NCI-H2081 (cell line): Measurements from ENCODE around the gene FTCD.

Experiments used
- DNase-seq, 2 experiments: peaks; one replicate each; lab custom pipeline; 2025; lab: John Stamatoyannopoulos, UW

FTCD gene

DNA sequence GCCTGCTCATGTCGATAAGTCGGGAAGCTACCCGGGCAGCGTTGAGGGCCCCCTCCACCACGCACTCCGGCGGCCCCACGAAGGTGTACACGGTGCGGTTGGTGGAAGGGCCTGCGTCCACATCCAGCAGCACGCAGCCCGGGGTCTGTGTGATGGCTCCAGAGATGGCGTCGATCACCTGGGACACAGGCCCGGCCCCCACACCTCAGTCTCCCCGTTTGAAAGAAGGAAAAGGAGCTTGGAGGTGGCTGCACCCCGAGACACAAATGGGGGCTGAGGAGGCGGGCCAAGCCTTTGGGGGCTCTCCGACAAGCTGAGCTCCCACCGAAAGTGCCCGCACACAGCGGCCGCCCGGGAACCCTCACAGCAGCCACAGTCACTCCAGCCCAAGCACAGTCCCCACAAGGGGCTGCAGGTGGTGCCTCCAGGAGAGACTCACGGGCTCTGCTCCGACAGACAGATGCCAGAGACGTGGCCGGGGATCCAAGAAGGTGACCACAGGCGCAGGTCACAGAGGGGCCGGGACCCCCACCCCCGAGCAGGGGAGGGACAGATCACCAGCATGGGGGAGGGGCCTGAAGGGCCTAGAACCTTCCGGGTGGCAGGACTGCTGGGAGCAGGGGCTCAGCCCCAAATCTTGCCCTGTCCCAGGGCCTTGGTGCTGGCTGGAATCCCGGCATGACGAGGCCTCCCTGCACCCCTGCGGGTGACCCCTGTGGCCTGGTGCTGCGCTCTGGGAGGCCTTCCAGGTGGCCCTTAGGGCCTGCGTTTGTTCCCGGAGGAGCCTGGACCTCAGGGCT, 1.0 kb downstream of the FTCD start:
- no peak for DNase-seq

DNA sequence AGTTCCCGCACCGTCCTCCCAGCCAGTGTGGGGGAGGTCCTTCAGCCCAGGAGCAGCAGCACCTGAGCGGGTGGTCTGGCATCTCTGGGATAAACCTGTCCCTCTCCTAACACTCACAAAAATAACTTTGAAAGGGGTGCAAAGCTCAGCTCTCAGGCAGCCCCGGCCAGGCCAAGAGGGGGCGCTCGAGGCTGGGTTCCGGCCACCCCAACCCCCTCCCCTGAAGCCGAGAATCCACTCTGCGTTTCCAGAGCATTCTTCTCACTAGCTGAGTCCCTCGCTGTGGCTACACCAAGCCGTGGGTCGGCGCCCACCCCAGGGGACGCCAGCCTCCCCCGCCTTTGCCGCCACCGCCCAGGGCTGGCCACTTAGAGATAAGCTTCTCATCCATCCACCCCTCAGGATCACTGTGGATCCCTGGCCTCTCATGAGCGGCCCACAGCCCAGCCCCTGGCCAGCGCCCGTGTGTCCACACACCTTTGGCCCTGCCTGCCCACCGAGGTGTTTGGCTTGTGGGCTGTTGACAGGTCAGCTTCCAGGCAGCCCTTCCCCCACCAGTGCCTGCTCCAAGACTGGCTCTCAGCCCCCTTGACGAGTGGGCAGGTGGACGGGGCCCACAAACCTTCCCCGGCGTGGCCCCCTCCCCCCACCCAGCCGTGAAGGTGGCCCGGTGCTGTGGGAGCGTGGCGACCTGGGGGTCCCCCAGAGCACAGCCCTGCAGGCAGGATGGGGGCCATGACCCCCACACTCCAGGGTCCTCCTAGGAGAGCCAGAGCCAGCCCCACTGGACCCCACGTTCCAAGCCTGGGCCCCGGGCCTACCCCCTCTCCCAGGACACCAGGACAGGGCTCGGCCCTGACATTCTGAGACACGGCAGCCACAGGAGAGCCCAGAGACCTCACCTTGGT, 1.9 kb downstream of the FTCD start:
- DNase-seq, result no peak

DNA sequence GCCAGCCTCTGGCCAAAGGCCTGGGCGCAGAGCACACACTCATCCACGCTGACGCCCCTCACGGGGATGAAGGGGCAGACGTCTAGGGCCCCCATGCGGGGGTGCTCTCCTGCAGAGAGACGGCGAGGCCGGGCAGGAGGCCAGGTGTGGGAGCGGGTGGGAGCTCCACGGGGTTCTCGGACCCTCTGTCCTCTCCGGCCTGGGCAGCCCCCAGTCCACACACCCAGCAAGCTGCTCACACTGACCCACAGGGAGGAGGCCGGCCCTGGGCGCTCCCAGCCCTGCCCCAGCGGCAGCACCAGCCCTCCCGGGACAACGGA, 2.5 kb downstream of the FTCD start:
- DNase-seq, result no peak

DNA sequence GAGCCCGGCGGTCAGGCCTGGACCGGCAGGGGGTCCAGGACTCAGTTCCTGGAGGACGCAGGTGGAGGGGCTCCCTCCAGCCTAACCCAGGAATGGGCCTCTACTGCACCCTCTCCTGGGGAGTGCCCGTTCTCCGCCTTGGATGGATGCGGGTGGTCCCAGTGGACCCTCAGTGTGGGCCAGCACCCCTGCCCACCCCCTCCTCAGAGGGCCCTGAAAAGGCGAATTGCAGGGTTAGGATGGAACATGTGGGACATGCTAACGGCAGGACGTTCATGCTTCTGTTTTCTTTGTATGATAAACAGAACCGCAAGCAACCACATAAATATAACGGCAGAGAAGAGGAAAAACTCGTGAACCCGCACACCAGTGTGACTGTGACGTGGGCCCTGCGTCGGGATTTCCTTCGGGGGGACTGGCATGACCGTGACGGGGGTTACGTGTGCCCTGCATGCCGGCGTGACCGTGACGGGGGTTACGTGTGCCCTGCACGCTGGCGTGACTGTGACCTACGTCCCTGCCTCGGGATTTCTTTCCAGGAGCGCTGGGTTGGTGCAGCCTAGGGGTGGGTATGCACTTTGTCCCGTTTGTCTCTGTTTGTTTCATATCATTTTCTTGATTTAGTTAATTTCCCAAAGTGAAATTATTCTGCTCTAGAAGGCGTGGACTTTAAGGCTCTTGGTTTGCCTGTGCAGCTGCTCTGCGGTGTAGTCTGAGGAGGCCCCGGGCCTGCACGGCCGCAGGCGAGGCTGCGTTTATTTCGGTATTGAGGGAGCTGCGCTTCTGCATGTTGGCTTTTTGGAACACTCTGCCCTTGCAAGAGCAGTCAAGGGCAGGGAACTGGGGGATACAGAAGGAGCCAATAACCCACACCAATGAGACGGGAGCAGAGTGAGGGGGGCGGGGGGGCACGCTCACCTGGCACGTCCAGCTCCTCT, 3.1 kb downstream of the FTCD start:
- DNase-seq, result no peak

DNA sequence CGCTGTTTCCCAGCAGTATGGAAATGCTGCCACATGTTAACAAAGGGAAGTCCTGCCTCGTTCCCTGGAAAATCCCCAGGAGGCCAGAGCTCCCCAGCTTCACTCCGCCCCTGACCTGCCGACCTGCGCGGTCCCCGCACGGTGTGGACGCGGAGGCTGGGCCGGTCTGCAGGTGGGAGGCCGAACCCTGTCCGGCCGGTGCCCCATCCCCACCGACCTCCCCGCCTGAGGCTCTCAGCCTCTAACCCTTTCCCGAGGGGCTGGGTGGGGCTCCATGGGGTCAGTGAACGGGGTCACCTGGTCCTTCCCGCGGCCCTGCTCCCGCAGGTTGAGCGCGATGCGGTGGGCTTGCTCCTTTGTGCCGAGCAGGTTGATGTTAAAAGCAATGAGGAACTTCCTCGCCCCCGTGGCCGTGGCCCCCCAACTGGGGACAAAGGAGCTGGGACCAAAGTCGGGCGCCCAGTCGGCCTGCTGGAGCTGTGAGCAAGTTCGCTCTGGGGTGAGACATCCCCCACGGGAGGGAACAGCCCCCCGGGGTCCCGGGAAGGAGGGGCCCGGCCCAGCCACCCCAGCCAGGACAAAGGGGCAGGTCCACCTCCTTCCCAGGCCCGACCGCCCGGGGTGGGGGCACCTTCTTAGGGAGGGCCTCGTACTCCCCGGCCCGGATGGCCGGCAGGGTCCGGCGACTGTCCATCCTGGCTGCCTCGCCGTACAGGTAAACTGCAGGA, 4.0 kb downstream of the FTCD start:
- DNase-seq, result no peak

DNA sequence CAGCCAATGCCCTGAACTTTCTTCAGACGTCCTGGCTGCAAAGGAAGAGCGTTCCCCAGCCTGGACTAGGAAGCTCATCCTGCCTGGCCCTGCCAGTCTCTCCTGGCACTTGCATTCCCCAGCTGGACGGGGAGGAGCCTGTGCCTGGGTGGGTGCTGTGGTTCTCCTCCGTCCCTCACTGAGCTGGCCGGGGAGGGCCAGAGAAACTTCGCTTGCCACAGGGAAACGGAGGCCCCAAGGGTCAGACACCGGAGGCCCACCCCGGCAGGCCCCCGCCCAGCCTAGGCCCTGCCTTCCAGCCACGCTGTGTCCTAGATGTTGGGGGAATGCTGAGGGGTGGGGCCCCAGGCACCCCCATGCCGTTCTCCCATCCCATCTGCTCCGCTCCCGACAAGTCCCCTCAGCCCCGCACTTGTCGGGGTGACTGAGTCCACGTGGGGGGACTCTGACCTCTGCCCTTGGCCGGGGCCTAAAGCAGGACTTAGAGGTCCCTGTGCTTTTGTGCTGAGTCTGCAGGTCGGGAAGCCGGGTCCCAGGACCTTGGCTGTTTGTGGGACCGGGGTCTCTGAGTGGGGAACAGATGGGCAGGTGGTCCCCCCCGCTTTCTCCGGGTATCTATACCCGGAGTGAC, 4.8 kb downstream of the FTCD start:
- no peak for DNase-seq

DNA sequence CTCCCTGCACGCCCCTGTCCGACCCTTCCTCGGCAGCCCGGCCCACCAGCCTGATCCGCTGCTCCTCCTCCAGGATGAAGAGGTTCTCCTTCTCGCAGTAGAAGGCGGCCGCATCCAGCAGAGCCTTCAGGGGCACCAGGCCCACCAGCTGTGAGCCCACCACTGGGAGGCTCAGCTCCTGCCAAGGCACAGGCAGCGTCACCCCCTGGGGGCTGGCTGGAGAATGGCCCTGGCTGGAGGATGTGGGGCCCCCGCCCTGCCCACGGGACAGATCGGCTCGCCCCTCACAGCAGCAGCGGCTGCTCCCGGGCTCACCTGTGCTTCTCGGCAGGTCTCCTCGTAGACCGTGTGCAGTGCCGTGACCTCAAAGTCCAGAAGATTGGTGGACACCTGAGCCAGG, 5.3 kb downstream of the FTCD start:
- no peak for DNase-seq

DNA sequence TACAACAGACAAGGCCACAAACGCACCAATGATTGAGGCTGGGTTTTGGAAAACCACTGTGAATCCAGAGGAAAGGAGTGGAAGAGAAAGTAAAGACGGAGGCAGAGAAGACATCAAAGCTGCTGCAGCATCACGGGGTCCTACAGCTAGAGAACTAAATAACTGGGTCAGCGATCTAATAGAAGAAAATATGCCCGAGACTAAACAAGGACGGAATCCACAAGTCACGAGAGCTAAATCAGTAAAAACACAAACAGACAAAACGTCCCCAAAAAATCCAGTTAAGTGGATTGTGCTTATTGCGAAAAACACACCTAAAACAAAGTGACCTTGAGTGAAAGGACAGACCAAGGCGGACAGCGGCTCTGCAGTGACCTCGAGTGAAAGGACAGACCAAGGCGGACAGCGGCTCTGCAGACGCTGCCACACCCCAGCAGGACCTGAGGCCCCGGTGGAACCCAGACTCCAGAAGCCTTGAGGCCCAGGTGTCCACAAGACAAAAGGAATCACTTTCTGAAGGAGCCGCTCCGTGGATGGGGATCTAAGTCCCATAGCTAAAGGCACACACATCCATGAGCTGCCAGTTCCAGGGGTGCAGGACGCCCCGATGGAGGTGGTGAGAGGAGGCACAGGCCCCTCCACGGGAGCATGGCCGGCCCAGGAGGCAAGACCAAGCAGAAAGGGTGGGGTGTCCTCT, 6.0 kb downstream of the FTCD start:
- DNase-seq, result no peak

DNA sequence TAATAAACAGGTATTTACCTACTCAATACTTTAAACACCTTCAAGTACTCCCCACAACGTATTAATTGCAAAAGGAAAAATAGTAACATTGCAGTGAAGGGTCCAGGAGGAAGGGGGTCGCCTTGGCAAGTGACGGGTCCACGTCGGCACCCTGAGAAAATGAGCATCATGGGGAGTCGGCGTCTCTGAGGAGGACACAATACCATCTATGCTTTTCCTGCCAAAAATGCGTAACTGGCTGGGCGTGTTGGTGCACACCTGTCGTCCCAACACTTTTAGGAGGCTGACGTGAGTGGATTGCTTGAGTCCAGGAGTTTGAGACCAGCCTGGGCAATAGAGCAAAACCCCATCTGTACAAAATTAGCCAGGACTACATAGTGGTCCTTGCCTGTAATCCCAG, 7.3 kb downstream of the FTCD start:
- no peak for DNase-seq

DNA sequence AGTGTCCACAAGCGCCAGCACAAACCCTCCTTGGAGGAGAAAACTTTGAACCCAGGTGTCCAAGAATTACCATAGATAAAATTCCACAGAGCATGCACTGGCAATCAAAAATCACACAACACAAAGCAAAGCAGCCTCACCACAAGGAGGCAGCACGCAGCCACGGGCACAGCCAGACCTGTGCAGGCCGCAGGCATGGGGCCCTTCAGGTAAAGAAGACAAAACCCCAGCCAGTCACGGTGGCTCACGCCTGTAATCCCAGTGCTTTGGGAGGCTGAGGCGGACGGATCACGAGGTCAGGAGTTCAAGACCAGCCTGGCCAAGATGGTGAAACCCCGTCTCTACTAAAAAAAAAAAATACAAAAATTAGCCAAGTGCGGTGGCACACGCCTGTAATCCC, 8.0 kb downstream of the FTCD start:
- DNase-seq, result peak in 1 of 2 experiments; percentile 27

DNA sequence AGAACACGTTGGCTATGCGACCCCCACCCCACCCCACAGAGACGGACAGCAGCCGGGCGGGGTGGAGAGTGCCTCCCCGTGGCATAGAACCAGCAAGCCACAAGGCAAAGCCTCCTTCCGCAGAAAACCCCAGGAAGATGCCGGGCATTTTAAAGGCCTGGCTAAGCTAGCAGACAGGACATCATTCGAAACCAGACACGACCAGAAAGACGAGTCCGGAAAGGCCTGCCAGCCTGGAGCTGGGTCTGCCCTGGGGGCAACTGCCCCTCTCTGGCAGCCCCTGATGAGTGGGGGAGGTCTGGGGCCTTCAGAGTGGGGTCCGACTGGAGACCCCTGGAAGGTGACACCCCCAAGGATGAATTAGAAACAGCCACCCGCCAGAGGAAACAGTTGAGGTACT, 8.5 kb downstream of the FTCD start:
- DNase-seq, result no peak

DNA sequence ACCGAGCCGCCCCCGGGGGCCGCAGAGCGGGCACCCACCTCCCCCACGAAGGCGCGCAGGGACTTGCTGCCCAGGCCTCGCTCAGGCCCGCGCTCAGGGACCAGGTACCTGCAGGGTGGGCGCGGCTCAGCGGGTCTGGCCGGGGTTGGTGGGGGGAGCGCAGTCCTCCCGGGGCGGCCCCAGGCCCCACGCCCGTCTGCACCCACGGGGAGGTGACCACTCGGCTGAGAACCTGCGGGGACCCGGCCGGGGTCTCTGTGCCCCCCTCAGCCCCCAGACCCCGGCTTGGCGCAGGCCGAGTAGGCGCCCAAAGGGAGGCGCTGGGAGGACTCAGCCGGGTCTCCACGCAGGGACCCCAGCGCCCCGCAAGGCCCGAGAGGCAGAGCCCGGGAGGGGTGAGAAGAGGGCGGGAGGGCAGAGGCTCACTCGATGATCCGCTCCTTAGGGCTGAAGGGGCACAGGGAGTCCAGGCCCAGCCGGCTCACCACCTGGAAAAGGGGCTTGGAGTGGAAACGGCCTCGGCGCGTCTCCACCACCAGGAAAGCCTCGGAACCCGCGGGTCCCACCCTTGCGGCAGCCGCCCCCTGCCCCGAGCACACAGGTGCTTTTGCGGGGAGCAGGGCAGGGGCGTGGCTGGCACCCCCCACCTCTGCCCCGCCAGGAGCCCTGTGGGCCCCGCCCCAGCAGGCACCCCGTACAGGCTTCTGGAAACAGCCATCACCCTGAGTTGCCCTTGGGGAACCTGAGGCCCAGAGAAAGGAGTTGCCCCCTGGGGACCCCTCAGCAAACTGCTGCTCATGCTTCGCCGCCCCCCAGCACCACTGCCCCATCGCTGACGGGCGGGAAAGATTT, 9.3 kb downstream of the FTCD start:
- DNase-seq, result no peak

DNA sequence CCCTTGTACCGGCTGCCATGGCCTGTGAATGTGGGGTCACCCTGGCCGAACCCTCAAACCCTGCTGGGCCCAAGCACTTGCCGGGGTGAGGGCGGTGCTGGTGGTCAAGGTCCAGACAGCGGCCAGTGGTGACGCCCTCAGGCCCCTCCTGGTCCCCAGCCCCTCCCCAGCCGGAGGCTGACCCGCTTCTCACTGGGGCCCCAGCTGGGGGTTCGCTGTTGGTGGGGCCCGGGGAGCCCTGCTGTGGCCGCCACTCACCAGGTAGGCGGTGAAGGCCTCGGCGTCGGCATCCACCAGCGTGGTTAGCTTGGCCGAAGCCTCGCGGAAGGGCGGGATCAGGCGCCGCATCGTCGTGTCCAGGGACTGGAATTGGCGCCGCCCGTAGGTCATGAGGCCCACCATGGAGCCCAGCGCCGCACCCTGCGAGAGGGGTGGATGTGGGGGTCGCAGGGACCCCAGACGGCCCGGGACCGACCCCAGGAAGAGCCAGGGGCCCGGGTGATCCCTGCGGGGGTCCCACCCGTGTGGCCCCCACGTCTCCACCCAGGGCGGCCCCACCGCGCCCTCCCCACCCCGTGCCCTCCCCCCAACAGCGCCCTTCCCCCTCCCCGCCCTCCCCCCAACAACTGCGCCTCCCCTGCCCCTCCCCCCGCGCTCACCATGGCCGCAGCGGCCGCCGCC, 10.1 kb downstream of the FTCD start:
- DNase-seq, result no peak

DNA sequence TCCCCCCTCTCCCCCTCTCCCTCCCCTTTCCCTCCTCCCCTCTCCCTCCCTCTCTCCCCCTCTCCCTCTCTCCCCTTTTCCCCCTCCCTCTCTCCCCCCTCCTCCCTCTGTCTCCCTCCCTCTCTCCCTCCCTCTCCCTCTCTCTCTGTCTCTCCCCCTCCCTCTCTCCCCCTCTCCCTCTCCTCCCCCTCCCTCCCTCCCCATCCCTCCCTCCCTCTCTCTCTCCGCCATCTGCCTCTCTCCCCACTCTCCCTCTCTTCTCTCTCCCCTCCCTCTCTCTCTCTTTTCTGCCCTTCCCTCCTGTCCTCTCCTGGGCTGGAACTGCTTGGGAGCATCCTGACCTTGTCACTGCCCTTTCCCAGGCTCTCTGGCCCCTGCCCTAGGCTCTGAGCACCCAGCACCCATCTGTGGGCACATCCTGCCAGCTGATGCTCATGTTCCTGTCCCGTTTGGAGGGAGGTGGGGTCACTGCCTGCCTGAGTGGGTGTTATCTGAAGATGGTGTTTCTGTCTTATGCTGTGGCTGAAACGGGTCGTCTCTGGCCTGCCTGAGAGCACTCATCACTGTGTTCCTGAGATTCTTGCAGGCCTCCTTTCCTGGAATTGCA, 10.8 kb downstream of the FTCD start:
- DNase-seq, result no peak

DNA sequence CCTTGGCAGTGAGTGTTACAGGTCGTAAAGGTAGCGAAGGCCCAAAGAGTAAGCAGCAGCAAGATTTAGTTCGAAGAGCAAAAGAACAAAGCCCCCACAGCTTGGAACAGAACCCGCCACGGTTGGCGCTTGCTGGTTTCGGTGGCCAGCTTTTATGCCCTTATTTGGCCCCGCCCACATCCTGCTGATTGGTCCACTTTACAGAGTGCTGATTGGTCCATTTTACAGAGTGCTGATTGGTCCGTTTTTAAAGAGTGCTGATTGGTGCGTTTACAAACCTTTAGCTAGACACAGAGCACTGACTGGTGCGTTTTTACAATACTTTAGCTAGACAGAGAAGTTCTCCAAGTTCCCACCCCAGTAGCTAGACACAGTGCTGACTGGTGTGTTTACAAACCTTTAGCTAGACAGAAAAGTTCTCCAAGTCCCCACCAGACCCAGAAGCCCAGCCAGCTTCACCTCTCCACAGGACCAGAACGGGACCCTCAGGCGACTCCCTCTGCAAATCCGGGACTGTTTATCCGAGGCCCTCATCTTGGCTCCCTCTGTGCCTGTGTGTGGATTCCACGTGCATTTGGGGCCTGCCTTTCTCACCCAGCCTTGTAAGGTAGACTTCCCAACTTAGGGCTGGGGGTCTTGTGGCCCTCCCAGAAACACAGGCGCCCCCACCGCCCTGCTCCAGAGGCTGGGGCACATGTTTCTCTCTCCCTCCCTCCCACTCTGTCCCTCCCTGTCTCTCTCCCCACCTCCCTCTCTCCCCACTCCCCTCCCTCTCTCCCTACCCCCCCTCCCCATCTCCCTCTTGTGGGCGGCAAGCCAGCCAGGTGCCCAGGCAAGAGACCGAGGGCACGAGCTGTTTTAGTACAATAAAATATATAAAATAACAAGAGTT, 12.6 kb downstream of the FTCD start:
- DNase-seq, result no peak

DNA sequence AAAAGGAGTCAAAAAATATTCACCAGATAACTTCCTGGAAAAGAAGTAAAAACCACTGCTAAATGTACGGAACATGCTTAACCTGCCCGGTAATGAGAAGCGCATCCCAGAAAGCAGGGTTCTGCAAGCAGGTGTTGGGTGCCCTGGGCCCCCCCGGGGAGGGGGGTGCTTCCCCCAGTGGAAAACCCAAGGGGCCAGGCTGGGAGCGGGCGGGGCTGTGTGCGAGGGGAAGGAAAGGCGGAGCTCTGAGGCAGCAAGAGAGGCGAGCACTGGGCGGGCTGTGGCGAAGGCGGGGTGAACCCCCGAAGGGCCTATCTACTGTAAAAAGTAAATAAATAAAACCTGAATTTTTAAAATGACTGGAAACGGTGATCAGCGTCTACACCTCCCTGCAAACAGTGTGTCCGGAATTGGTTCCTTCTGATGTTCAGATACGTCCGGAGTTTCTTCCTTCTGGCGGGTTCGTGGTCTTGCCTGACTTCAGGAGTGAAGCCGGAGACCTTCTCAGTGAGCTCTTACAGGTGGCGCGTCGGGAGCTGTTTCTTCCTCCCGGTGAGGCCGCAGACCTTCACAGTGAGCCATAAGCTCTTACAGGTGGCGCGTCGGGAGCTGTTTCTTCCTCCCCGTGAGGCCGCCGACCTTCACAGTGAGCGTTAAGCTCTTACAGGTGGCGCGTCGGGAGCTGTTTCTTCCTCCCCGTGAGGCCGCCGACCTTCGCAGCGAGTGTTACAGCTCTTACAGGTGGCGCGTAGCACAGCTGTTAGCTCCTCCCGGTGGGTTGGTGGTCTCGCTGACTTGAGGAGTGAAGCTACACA, 13.4 kb downstream of the FTCD start:
- DNase-seq, result no peak
